ENCODE results near the gene SERTAD2.

- TF ChIP-seq, protein P1, sequence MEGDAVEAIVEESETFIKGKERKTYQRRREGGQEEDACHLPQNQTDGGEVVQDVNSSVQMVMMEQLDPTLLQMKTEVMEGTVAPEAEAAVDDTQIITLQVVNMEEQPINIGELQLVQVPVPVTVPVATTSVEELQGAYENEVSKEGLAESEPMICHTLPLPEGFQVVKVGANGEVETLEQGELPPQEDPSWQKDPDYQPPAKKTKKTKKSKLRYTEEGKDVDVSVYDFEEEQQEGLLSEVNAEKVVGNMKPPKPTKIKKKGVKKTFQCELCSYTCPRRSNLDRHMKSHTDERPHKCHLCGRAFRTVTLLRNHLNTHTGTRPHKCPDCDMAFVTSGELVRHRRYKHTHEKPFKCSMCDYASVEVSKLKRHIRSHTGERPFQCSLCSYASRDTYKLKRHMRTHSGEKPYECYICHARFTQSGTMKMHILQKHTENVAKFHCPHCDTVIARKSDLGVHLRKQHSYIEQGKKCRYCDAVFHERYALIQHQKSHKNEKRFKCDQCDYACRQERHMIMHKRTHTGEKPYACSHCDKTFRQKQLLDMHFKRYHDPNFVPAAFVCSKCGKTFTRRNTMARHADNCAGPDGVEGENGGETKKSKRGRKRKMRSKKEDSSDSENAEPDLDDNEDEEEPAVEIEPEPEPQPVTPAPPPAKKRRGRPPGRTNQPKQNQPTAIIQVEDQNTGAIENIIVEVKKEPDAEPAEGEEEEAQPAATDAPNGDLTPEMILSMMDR (IDR thresholded peaks at IDR 0.05), result no peak
- TF ChIP-seq EZH2phosphoT487 (IDR thresholded peaks at IDR 0.05) (no peak), EZH2 (IDR thresholded peaks at IDR 0.05) (no peak)
Observed at GRCh38 chr2:64617631-64618151, 36.0 kb downstream of the SERTAD2 start.

Measured in neural progenitor cell (in vitro differentiated cells).